Measurements from ENCODE around the gene TOX3. TPM values are rescaled to one million over a fixed set of nuclear protein-coding genes. Genes with fewer than 3 reads are reported as not detected.

TOX3 gene
- polyA plus RNA-seq, 1 donor, result 1.4 TPM

GRCh38 chr16:52494145-52494544 is 52.8 kb downstream of the TOX3 start:
- no peak for DNase-seq (ENCODE audit: low read depth)

- no peak for DNase-seq (ENCODE audit: low read depth)
Measured at GRCh38 chr16:52492789-52493357, 54.1 kb downstream of the TOX3 start.

GRCh38 chr16:52491216-52491615 is 55.7 kb downstream of the TOX3 start:
- DNase-seq (ENCODE audit: low read depth), result no peak

- DNase-seq (ENCODE audit: low read depth), result no peak
Measured at GRCh38 chr16:52489894-52490293, 57.0 kb downstream of the TOX3 start.

GRCh38 chr16:52488837-52489289 is 58.1 kb downstream of the TOX3 start:
- no peak for DNase-seq (ENCODE audit: low read depth)

GRCh38 chr16:52487849-52488457 is 59.0 kb downstream of the TOX3 start:
- DNase-seq (ENCODE audit: low read depth), result no peak

- no peak for DNase-seq (ENCODE audit: low read depth)
Measured at GRCh38 chr16:52480237-52480636, 66.7 kb downstream of the TOX3 start.

GRCh38 chr16:52476111-52476510 is 70.8 kb downstream of the TOX3 start:
- no peak for DNase-seq (ENCODE audit: low read depth)

GRCh38 chr16:52474679-52475078 is 72.3 kb downstream of the TOX3 start:
- DNase-seq (ENCODE audit: low read depth), result no peak

GRCh38 chr16:52473096-52473495 is 73.8 kb downstream of the TOX3 start:
- DNase-seq (ENCODE audit: low read depth), result no peak

GRCh38 chr16:52471650-52472370 is 75.1 kb downstream of the TOX3 start:
- DNase-seq (ENCODE audit: low read depth), result no peak

GRCh38 chr16:52470585-52470984 is 76.4 kb downstream of the TOX3 start:
- DNase-seq (ENCODE audit: low read depth), result no peak

- no peak for DNase-seq (ENCODE audit: low read depth)
Measured at GRCh38 chr16:52469775-52470174, 77.2 kb downstream of the TOX3 start.

- DNase-seq (ENCODE audit: low read depth), result no peak
Measured at GRCh38 chr16:52469091-52469490, 77.9 kb downstream of the TOX3 start.

- DNase-seq (ENCODE audit: low read depth), result no peak
Measured at GRCh38 chr16:52467753-52468152, 79.2 kb downstream of the TOX3 start.

GRCh38 chr16:52466994-52467393 is 79.9 kb downstream of the TOX3 start:
- DNase-seq (ENCODE audit: low read depth), result no peak

GRCh38 chr16:52465711-52466267 is 81.2 kb downstream of the TOX3 start:
- no peak for DNase-seq (ENCODE audit: low read depth)

- DNase-seq (ENCODE audit: low read depth), result no peak
Measured at GRCh38 chr16:52463904-52464303, 83.0 kb downstream of the TOX3 start.

- no peak for DNase-seq (ENCODE audit: low read depth)
Measured at GRCh38 chr16:52462816-52463215, 84.1 kb downstream of the TOX3 start.

GRCh38 chr16:52460639-52461178 is 86.2 kb downstream of the TOX3 start:
- no peak for DNase-seq (ENCODE audit: low read depth)

- no peak for DNase-seq (ENCODE audit: low read depth)
Measured at GRCh38 chr16:52456368-52456767, 90.6 kb downstream of the TOX3 start.

- no peak for DNase-seq (ENCODE audit: low read depth)
Measured at GRCh38 chr16:52455549-52456277, 91.2 kb downstream of the TOX3 start.

All from forelimb muscle (tissue), 1 donor.